WI38 (cell line): Measurements from ENCODE around the gene CRACR2A.

ENCODE experiments used
- H3K4me3 ChIP-seq: 2 replicates; pipeline ENCODE4 v1.5.1; 2011; ENCODE audit warnings: low read depth, mild to moderate bottlenecking, control low read depth, low read length
- CTCF ChIP-seq: IDR thresholded peaks from 2 replicates; pipeline ENCODE4 v1.5.1; 2012; ENCODE audit warnings: low read depth, mild to moderate bottlenecking, control low read depth, low read length

The CRACR2A gene

GRCh38 chr12:3602488-3602887, 150.4 kb downstream of the CRACR2A start:
- no peak overlapping the region for H3K4me3 ChIP-seq
- TF ChIP-seq CTCF, result no peak

GRCh38 chr12:3601461-3602150, 151.3 kb downstream of the CRACR2A start:
- no peak overlapping the region for H3K4me3 ChIP-seq
- TF ChIP-seq CTCF, result no peak

GRCh38 chr12:3600951-3601350, 152.0 kb downstream of the CRACR2A start:
- no peak for TF ChIP-seq CTCF

GRCh38 chr12:3600039-3600720, 152.7 kb downstream of the CRACR2A start:
- H3K4me3 ChIP-seq, result no peak overlapping the region

More at GRCh38 chr12:3600951-3601350, 152.0 kb downstream of the CRACR2A start:
- H3K4me3 ChIP-seq, result no peak overlapping the region

GRCh38 chr12:3598896-3599860, 153.7 kb downstream of the CRACR2A start:
- H3K4me3 ChIP-seq, result no peak overlapping the region
- no peak for TF ChIP-seq CTCF

More at GRCh38 chr12:3600039-3600720, 152.7 kb downstream of the CRACR2A start:
- TF ChIP-seq CTCF, result no peak

- no peak for TF ChIP-seq CTCF
- no peak overlapping the region for H3K4me3 ChIP-seq
Measured at GRCh38 chr12:3597526-3598210, 155.2 kb downstream of the CRACR2A start.
